T-cell (primary cell): ENCODE measurements around the gene CGB1. TPM values are rescaled to one million over a fixed set of nuclear protein-coding genes. Genes with fewer than 3 reads are reported as not detected.
"Not testable (repeated sequence)": the region's sequence is repeated elsewhere in the genome, so short reads cannot be mapped to it uniquely, and the experiment has no call there.

Experiments
- ATAC-seq, 4 experiments: fragments of 200-7000 bp in 3 of 4; fragments of 150-1000 bp in 1 of 4; cut with Tn5 transposase; replicated peaks in 1 of 4; 1 replicate in 3 of 4; 2 replicates in 1 of 4; pipeline ENCODE4 v1.10.0; 2021; ENCODE audit warnings: moderate library complexity in 3 of 4, mild to moderate bottlenecking in 2 of 4, moderate number of reproducible peaks in 1 of 4
- CTCF ChIA-PET, 2 donors: fragments of 300-600 bp; sonication (Branson Sonifier 250); formaldehyde crosslinking; loops; one replicate each; lab custom pipeline; 2022; ENCODE audit warnings: antibody characterized with exemption in 2 of 2; lab: Charles Lee
- POLR2A ChIA-PET, 2 donors: fragments of 300-600 bp; sonication (Branson Sonifier 250); formaldehyde crosslinking; loops; one replicate each; lab custom pipeline; 2022; ENCODE audit warnings: antibody characterized with exemption in 2 of 2; lab: Charles Lee
- DNase-seq, 35 experiments: peaks; one replicate each; pipeline versions ENCODE4 v3.0.0 to v3.0.0-alpha.2; 2013 to 2023
- H3K27ac ChIP-seq: one replicate; pipeline ENCODE4 v1.5.1; 2013; ENCODE audit warnings: low read length
- H3K27me3 ChIP-seq, 2 experiments: replicated peaks in 1 of 2; 1 replicate in 1 of 2; 2 replicates in 1 of 2; pipeline versions ENCODE4 v1.6.1 to v1.7.0; 2013; ENCODE audit warnings: low read length in 1 of 2, mixed read lengths in 1 of 2; ENCODE audit not compliant: control insufficient read depth in 2 of 2, insufficient read depth in 2 of 2; ENCODE audit errors: extremely low read depth in 1 of 2
- H3K36me3 ChIP-seq, 2 donors: 1 replicate in 1 of 2; 2 replicates in 1 of 2; pipeline versions ENCODE4 v1.6.1 to v1.7.0; 2013; ENCODE audit warnings: low read length in 1 of 2; ENCODE audit not compliant: control insufficient read depth in 2 of 2, insufficient read depth in 1 of 2; ENCODE audit errors: extremely low read depth in 1 of 2
- H3K4me1 ChIP-seq, 2 experiments: 1 replicate in 1 of 2; 2 replicates in 1 of 2; pipeline versions ENCODE4 v1.6.1 to v1.7.0; 2013; ENCODE audit warnings: low read length in 2 of 2, mixed read lengths in 1 of 2; ENCODE audit not compliant: insufficient read depth in 2 of 2, control insufficient read depth in 1 of 2; ENCODE audit errors: extremely low read depth in 1 of 2
- H3K4me3 ChIP-seq, 2 donors: 1 replicate in 1 of 2; 2 replicates in 1 of 2; pipeline versions ENCODE4 v1.5.1 to v1.7.0; 2013; ENCODE audit warnings: mild to moderate bottlenecking in 2 of 2, low read length in 1 of 2, moderate library complexity in 1 of 2; ENCODE audit not compliant: control insufficient read depth in 1 of 2; ENCODE audit errors: extremely low read depth in 1 of 2
- H3K9me3 ChIP-seq: 2 replicates; pipeline ENCODE4 v1.7.0; 2013
- H3K27ac Mint-ChIP-seq, 2 donors: one replicate each; pipeline ENCODE4 v1.8.0; 2020 to 2021; ENCODE audit warnings: mild to moderate bottlenecking in 2 of 2, mixed read lengths in 2 of 2
- H3K27me3 Mint-ChIP-seq, 2 donors: one replicate each; pipeline ENCODE4 v1.8.0; 2021 to 2022; ENCODE audit warnings: mixed read lengths in 2 of 2
- H3K36me3 Mint-ChIP-seq: one replicate; pipeline ENCODE4 v1.8.0; 2021; ENCODE audit warnings: mixed read lengths
- H3K4me1 Mint-ChIP-seq, 3 donors: one replicate each; pipeline ENCODE4 v1.8.0; 2020 to 2022; ENCODE audit warnings: mixed read lengths in 3 of 3, mild to moderate bottlenecking in 1 of 3
- H3K4me3 Mint-ChIP-seq, 3 donors: one replicate each; pipeline ENCODE4 v1.8.0; 2020 to 2022; ENCODE audit warnings: mild to moderate bottlenecking in 3 of 3, mixed read lengths in 3 of 3, moderate library complexity in 3 of 3
- H3K9me3 Mint-ChIP-seq, 3 donors: one replicate each; pipeline ENCODE4 v1.8.0; 2020 to 2022; ENCODE audit warnings: mixed read lengths in 3 of 3
- WGBS: methylation state at CpG from one replicate; pipeline ENCODE4 v1.1.5; 2013; ENCODE audit warnings: missing lambda C conversion rate; ENCODE audit not compliant: insufficient coverage; 5-methylcytosine and 5-hydroxymethylcytosine counted together
- total RNA-seq, 35 experiments: library from RNA in 6 of 35; stranded (reverse) in 6 of 35; fragments of 120-200 nt in 1 of 35; gene quantifications; one replicate each; pipeline versions ENCODE4 v1.2.1 to v1.2.4 and lab custom pipeline; 2013 to 2026

CGB1 gene
- total RNA-seq, 5 donors from 2014 or later (not counting 1 experiment from before 2014, with no cell fraction given): not detected

DNA sequence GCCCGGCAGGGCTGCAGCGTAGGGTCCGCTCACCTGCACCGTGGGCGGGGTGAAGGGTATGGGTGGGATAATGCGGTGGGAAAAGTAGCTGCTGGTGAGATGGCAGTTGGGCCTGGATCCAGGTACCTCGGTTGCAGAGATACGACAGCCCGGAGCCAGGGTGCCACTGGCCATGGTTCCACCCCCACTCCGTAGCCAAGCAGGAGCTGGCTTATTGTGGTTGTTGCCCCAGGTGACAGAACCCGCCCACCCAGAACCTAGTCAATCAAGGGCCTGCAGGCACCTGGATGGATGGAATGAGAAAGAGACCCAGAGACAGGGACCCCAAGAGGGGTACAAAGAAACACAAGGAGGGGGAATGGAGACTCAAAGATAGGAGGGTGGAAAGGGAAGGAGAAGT, 16.4 kb downstream of the CGB1 start:
- 100% methylated on average over 6 of the region's 11 CpGs for WGBS
- Mint-ChIP-seq H3K36me3 (no peaks in the 10 kb centered on the region), H3K27ac (no peak overlapping the region), H3K4me3 (peak overlapping the region; percentile 83 to 95 (median 86)), H3K27me3 (peaks cover 0 to 8% of the 10 kb centered on the region in 2 donors), H3K4me1 (peaks cover 19 to 32% (median 25%) of the 10 kb centered on the region in 3 donors), H3K9me3 (no peaks in the 10 kb centered on the region)
- peaks cover 0 to 3% of the 10 kb centered on the region in 2 donors for H3K36me3 ChIP-seq
- H3K27ac ChIP-seq: no peak overlapping the region
- ChIA-PET POLR2A (no interaction called here), CTCF (interaction anchor here in 1 of 2 donors (1.4 kb wide), 1 partner anchor 22 kb away, joined by 3 read pairs; no protein-coding TSS in a partner anchor)
- no peak for ATAC-seq
- H3K9me3 ChIP-seq: no peaks in the 10 kb centered on the region
- peaks cover 0 to 15% of the 10 kb centered on the region in 2 experiments for H3K27me3 ChIP-seq
- no peak for DNase-seq
- H3K4me3 ChIP-seq: no peak overlapping the region
- H3K4me1 ChIP-seq: peaks cover 7 to 33% of the 10 kb centered on the region in 2 experiments

DNA sequence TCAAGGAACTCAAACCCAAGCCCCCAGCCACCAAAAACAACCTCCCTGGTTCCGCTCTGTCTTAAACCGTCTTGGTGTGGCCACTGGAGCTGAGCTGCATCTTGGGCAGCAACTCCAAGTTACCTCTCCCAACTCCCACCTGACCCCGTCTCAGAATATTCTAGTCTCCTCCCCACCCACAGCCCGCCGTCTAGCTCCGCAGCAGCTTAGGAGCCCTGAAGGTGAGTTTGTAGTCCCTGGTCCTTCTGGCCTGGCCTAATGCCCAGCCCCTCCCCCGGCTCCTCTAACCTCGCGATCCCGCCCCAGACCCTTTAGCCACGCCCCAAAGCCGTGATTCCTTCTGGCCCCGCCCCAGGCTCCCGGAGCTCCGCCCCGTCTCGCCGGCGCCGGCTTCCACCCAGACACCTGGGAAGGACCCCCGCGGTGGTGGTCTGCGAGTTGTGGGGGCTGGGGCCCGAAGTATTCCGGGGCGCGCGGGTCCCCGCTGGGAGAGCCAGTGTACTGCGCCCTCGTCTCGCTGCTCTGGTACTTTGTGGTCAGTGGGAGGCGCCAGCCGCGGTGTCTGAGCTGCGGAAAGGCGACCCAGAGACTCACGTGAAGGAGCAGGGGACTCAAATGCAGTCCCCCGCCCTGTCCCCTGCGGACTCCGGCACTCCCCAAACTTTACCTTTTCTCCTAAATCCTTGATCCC, 17.3 kb downstream of the CGB1 start:
- H3K27me3 Mint-ChIP-seq: peaks cover 0 to 6% of the 10 kb centered on the region in 2 donors
- ChIA-PET CTCF (interaction anchor here in 1 of 2 donors (0.6 to 2.9 kb wide), 3 partner anchors 21 to 308 kb away, joined by 3 to 15 read pairs (median 8); partner anchors contain the start of genes GYS1 and RUVBL2), POLR2A (interaction anchor here in 1 of 2 donors (0.7 kb wide), 1 partner anchor 101 kb away, joined by 3 read pairs; no protein-coding TSS in a partner anchor)
- H3K27ac Mint-ChIP-seq: peak overlapping the region in 1 of 2 donors; percentile 25
- H3K36me3 Mint-ChIP-seq: no peaks in the 10 kb centered on the region
- Histone ChIP-seq H3K9me3 (no peaks in the 10 kb centered on the region), H3K27me3 (peaks cover 0 to 15% of the 10 kb centered on the region in 2 experiments), H3K27ac (no peak overlapping the region), H3K4me3 (peak overlapping the region; percentile 64 to 68), H3K36me3 (peaks cover 0 to 5% of the 10 kb centered on the region in 2 donors), H3K4me1 (peaks cover 7 to 33% of the 10 kb centered on the region in 2 experiments)
- 13% methylated on average over 38 of the region's 41 CpGs for WGBS
- peak overlapping the region; percentile 83 to 95 (median 86) for H3K4me3 Mint-ChIP-seq
- no peaks in the 10 kb centered on the region for H3K9me3 Mint-ChIP-seq
- DNase-seq (peak in 33 of 35 experiments; percentile 19 to 72 (median 45)), ATAC-seq (peak; percentile 41 to 49 (median 46))
- peaks cover 19 to 32% (median 25%) of the 10 kb centered on the region in 3 donors for H3K4me1 Mint-ChIP-seq

DNA sequence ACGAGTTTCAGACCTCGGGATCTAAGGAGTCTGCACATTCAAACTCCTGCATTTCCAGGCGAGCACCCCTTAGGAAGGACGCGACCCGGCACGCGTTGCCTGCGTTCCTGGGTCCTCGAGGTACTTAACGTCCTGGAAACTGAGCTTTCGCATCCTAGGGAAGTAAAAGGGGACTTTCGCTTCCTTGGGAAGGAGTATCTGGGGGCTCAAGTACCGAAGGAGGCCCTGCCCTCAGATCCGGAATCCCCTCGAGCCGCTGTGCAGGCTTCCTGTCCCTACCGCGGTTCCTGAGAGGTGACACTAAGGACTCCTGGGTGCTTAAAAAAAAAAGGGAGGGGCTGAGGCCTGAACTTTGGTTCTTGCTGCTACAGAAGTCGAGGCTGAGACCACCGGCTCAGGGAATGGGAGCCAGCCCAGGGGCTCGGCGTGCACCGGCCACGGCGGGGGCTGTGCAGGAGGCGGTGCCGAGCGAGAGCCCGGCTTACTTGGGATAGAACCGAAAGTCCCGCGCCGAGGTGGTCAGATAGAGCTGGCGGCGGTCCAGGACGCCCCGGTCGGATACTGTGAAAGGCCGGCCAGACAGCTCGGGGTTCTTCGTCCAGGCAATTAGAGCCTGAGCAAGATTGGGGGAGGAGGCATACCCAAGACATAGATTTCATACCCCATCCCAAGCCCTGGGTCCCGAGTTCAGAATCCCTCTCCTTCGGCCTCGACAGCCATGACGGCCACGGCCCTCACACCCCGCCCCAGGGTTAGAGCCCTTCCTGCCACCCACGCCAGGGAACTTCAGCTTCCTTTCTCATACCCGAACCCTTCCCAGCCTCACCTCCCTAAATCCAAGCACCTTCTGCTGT, 18.1 kb downstream of the CGB1 start:
- H3K4me3 Mint-ChIP-seq: peak overlapping the region; percentile 83 to 95 (median 86)

DNA sequence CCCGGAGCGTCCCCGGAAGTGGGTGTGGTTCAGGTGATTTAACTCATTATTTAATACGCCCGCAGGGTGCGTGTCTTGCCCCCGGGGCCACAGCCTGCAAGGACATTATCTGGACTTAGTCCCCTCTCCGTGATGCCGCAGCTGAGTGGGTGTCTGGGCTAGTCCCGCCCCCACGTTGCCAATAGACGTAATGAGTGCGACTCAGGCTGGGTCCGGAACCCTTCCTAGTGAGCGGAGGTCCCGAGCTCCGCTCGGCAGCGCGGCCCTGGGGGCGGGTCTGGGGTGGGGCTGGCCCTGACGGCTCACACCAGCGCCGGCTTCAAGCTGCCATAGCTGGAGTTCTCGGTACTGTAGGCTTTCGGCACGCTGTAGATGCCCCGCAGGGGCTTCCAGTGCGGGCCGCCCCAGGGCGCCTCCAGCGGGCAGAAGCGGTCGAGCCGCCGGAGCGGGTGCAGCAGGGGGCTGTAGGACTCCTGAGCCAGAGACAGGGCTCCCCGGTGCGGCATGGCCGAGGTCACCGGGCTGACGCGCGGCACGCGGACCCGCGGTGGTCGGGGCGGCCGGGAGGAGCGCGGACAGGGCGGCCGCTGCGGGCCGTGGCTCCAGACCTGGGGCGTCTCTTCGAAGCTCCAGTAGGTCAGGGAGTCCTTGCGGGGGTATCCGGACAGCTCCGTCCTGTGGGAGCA, 18.9 kb downstream of the CGB1 start:
- peak; percentile 40 to 77 (median 64) for DNase-seq
- CTCF ChIA-PET: interaction anchor here (0.6 to 2.9 kb wide), 4 partner anchors 18 to 1556 kb away, joined by 3 to 15 read pairs (median 6); partner anchors contain the start of genes FUT2 (in 1 of the 2), GYS1 (in 1 of the 2) and RUVBL2 (in 1 of the 2)
- WGBS: 2% methylated on average over 60 of the region's 62 CpGs
- Mint-ChIP-seq H3K4me3 (peak overlapping the region; percentile 83 to 95 (median 86)), H3K27ac (peak overlapping the region in 1 of 2 donors; percentile 28), H3K36me3 (no peaks in the 10 kb centered on the region), H3K27me3 (peaks cover 0 to 6% of the 10 kb centered on the region in 2 donors), H3K9me3 (no peaks in the 10 kb centered on the region), H3K4me1 (peaks cover 19 to 32% (median 25%) of the 10 kb centered on the region in 3 donors)
- Histone ChIP-seq H3K27ac (peak overlapping the region; percentile 49), H3K36me3 (peaks cover 3 to 5% of the 10 kb centered on the region in 2 donors), H3K9me3 (no peaks in the 10 kb centered on the region), H3K27me3 (peaks cover 0 to 15% of the 10 kb centered on the region in 2 experiments), H3K4me3 (peak overlapping the region; percentile 64 to 68), H3K4me1 (peaks cover 7 to 33% of the 10 kb centered on the region in 2 experiments)
- POLR2A ChIA-PET: no interaction called here
- ATAC-seq: peak; percentile 85 to 87 (median 86)

More for the DNA sequence above, 18.1 kb downstream of the CGB1 start:
- DNase-seq (peak in 7 of 35 experiments; percentile 14 to 48 (median 21)), ATAC-seq (peak in 3 of 4 experiments; percentile 17 to 41 (median 28))
- Mint-ChIP-seq H3K27ac (peak overlapping the region in 1 of 2 donors; percentile 55), H3K4me1 (peaks cover 19 to 32% (median 25%) of the 10 kb centered on the region in 3 donors)
- Histone ChIP-seq H3K4me3 (peak overlapping the region; percentile 64 to 68), H3K4me1 (peaks cover 7 to 33% of the 10 kb centered on the region in 2 experiments), H3K27me3 (peaks cover 0 to 15% of the 10 kb centered on the region in 2 experiments)
- not testable (repeated sequence) for H3K9me3 Mint-ChIP-seq, H3K27me3 Mint-ChIP-seq, H3K36me3 ChIP-seq, H3K9me3 ChIP-seq, H3K36me3 Mint-ChIP-seq, H3K27ac ChIP-seq
- POLR2A ChIA-PET: interaction anchor here in 1 of 2 donors (0.7 kb wide), 1 partner anchor 102 kb away, joined by 3 read pairs; no protein-coding TSS in a partner anchor
- CTCF ChIA-PET: interaction anchor here in 1 of 2 donors (0.6 to 2.9 kb wide), 5 partner anchors 19 to 323 kb away, joined by 3 to 15 read pairs (median 6); partner anchors contain the start of genes FUT2, GYS1 and RUVBL2
- 2% methylated on average over 25 of the region's 50 CpGs for WGBS

DNA sequence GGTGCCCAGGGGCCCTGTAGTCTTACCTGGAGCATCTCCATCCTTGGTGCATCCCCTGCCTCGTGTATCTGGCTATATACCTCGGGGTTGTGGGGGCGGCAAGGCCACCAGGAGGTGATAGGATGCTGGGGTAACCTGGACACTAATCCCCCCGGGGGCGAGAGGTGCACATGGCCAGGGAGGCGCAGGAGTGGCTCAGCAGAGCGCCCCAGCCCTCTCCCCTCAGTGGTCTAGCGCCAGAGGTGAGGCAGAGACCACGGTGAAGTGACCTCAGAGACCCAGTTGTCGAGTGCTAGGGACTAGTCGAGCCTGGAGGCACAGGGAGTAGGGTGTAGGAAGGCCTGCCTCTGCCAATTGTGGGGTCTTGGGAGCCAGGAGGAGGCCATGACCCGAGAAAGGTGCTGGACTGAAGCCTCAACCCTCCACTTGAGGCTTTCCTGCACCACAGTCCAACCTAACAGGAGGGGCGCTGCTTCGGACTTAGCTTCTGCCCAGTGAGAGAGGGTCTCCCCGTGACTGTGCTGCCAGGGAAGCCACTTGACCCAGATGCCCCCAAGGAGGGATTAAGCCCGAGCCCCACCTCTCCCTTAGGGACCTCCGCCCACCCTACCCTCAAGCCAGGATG, 19.5 kb downstream of the CGB1 start, which contains the start of gene LHB:
Gene LHB, minus strand, starts transcription at position 51 of the 625 bp plus-strand sequence. Its CDS starts 10 bp downstream, at position 41.
- Mint-ChIP-seq H3K27ac (peak within 1 kb of the TSS in 1 of 2 donors; percentile 28), H3K36me3 (no peaks in the 10 kb centered on the region), H3K9me3 (no peaks in the 10 kb centered on the region), H3K4me3 (peak within 1 kb of the TSS; percentile 83 to 95 (median 86)), H3K27me3 (peaks cover 0 to 6% of the 10 kb centered on the region in 2 donors), H3K4me1 (peaks cover 19 to 32% (median 25%) of the 10 kb centered on the region in 3 donors)
- peaks cover 0 to 15% of the 10 kb centered on the region in 2 experiments for H3K27me3 ChIP-seq
- H3K9me3 ChIP-seq: no peaks in the 10 kb centered on the region
- CTCF ChIA-PET: interaction anchor here (0.6 to 2.9 kb wide), 3 partner anchors 17 to 1556 kb away, joined by 5 to 15 read pairs (median 6); partner anchors contain the start of genes GYS1 (in 1 of the 2) and RUVBL2 (in 1 of the 2)
- ATAC-seq (no peak), DNase-seq (no peak)
- H3K27ac ChIP-seq: peak within 1 kb of the TSS; percentile 49
- H3K4me1 ChIP-seq: peaks cover 7 to 33% of the 10 kb centered on the region in 2 experiments
- POLR2A ChIA-PET: no interaction called here
- H3K4me3 ChIP-seq: peak within 1 kb of the TSS; percentile 64 to 68
- H3K36me3 ChIP-seq: peaks cover 3 to 5% of the 10 kb centered on the region in 2 donors
- WGBS: 91% methylated on average over 4 of the region's 17 CpGs
